SU-DHL-6 (cell line): Measurements from ENCODE around the gene MRRF.

Experiments used
- H2AFZ ChIP-seq: fragments of 200-600 bp; sonication (generic); 2 replicates; pipeline ENCODE4 v1.6.1; 2014; ENCODE audit warnings: low read depth, mild to moderate bottlenecking, moderate library complexity, mixed read lengths, antibody characterized with exemption, low read length; ENCODE audit not compliant: severe bottlenecking
- H3F3A ChIP-seq: fragments of 200-600 bp; shearing (Covaris generic); 2 replicates; pipeline ENCODE4 v1.6.0; 2016; ENCODE audit warnings: antibody characterized with exemption, mild to moderate bottlenecking; ENCODE audit not compliant: insufficient read depth
- H3K27ac ChIP-seq: fragments of 200-600 bp; sonication (generic); 2 replicates; pipeline ENCODE4 v1.5.1; 2016; ENCODE audit warnings: low read depth, mild to moderate bottlenecking, low read length, moderate library complexity, mixed read lengths
- H3K27me3 ChIP-seq: fragments of 200-600 bp; sonication (generic), shearing (Covaris generic); 2 replicates; pipeline ENCODE4 v1.6.0; 2014; ENCODE audit warnings: mild to moderate bottlenecking, low read length
- H3K36me3 ChIP-seq: fragments of 200-600 bp; sonication (generic); 2 replicates; pipeline ENCODE4 v1.6.1; 2014; ENCODE audit warnings: mild to moderate bottlenecking, low read length, mixed read lengths
- H3K4me2 ChIP-seq: fragments of 300-600, 200-600 bp; shearing (Covaris generic), sonication (generic); 2 replicates; pipeline ENCODE4 v1.6.0; 2014; ENCODE audit warnings: low read length, low read depth, mild to moderate bottlenecking; ENCODE audit not compliant: poor library complexity, severe bottlenecking
- H3K4me3 ChIP-seq: fragments of 200-600 bp; sonication (generic); 2 replicates; pipeline ENCODE4 v1.5.1; 2014; ENCODE audit warnings: antibody characterized with exemption, low read length, mild to moderate bottlenecking, mixed read lengths; ENCODE audit not compliant: insufficient read depth, poor library complexity, severe bottlenecking
- H3K79me2 ChIP-seq: fragments of 200-600 bp; sonication (generic); 2 replicates; pipeline ENCODE4 v1.6.1; 2014; ENCODE audit warnings: mild to moderate bottlenecking, low read length, moderate library complexity; ENCODE audit not compliant: insufficient read depth
- H3K9ac ChIP-seq: fragments of 200-600 bp; sonication (generic); 2 replicates; pipeline ENCODE4 v1.7.0; 2014; ENCODE audit warnings: mild to moderate bottlenecking, low read length
- H3K9me2 ChIP-seq: fragments of 200-600 bp; sonication (generic); replicated peaks from 2 replicates; pipeline ENCODE4 v1.6.1; 2014; ENCODE audit warnings: low read length; ENCODE audit not compliant: insufficient read depth
- H3K9me3 ChIP-seq: fragments of 200-600 bp; sonication (generic); 2 replicates; pipeline ENCODE4 v1.6.1; 2014; ENCODE audit warnings: low read length, mixed read lengths; ENCODE audit not compliant: insufficient read depth
- H4K20me1 ChIP-seq: fragments of 200-600 bp; sonication (generic); 2 replicates; pipeline ENCODE4 v1.6.1; 2014; ENCODE audit warnings: low read depth, mild to moderate bottlenecking, antibody characterized with exemption, low read length, moderate library complexity, mixed read lengths
- EZH2phosphoT487 ChIP-seq: fragments of 200-600 bp; sonication (generic), shearing (Covaris generic); conservative IDR thresholded peaks from 2 replicates; pipeline ENCODE4 v1.6.1; 2018; ENCODE audit warnings: mild to moderate bottlenecking, antibody characterized with exemption, low read length, moderate library complexity, mixed read lengths
- TF ChIP-seq, protein P1 (sequence below): fragments of 200-600 bp; sonication (generic); IDR thresholded peaks from one replicate; pipeline ENCODE4 v1.5.1; 2017; ENCODE audit warnings: antibody characterized with exemption, mild to moderate bottlenecking, low read length, moderate library complexity; ENCODE audit not compliant: insufficient read depth, poor library complexity, severe bottlenecking

The MRRF gene

DNA sequence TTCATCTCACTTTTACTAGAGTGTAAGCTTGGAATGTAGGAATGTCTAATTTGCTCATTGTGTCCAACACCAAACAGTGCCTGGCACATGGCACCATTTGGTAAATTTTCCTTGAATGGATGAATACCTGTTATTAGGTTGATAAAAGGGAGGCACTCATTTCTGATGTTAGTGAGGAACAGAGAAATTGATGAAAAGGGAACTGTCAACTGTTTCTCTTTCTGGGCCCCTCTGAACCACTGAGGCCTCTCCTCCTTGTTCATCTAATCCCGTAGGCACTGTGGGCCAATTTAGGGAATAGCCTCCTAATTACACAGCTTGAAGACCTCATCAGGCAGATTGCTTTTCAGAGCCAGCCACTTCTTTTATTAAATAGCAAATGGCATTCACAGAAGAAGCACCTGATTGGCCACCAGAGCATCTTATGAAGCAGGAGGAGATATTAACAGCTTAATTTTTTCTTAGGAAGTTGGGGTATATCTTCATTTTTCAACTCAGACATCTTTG lies 22.6 kb downstream of the MRRF start:
- Histone ChIP-seq H2AFZ (no peak overlapping the region), H3K36me3 (peaks cover 24% of the 10 kb centered on the region), H4K20me1 (no peaks in the 10 kb centered on the region), H3K9ac (no peak overlapping the region), H3K9me2 (no peaks in the 10 kb centered on the region), H3K27me3 (no peaks in the 10 kb centered on the region), H3K4me2 (no peak overlapping the region), H3K9me3 (no peaks in the 10 kb centered on the region), H3K79me2 (0 out of 2 replicates have a peak, but pooled peaks cover 3% of the 10 kb centered on the region), H3K27ac (no peak overlapping the region), H3F3A (no peaks in the 10 kb centered on the region; the same call in 1 of the 2 replicates), H3K4me3 (no peak overlapping the region)
- TF ChIP-seq EZH2phosphoT487 = no peak
- TF ChIP-seq, protein P1, sequence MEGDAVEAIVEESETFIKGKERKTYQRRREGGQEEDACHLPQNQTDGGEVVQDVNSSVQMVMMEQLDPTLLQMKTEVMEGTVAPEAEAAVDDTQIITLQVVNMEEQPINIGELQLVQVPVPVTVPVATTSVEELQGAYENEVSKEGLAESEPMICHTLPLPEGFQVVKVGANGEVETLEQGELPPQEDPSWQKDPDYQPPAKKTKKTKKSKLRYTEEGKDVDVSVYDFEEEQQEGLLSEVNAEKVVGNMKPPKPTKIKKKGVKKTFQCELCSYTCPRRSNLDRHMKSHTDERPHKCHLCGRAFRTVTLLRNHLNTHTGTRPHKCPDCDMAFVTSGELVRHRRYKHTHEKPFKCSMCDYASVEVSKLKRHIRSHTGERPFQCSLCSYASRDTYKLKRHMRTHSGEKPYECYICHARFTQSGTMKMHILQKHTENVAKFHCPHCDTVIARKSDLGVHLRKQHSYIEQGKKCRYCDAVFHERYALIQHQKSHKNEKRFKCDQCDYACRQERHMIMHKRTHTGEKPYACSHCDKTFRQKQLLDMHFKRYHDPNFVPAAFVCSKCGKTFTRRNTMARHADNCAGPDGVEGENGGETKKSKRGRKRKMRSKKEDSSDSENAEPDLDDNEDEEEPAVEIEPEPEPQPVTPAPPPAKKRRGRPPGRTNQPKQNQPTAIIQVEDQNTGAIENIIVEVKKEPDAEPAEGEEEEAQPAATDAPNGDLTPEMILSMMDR = no peak

- H3K27ac ChIP-seq = no peak overlapping the region
- no peaks in the 10 kb centered on the region; the same call in 1 of the 2 replicates for H3F3A ChIP-seq
- no peaks in the 10 kb centered on the region for H3K9me2 ChIP-seq
- TF ChIP-seq EZH2phosphoT487 = no peak
- TF ChIP-seq, protein P1 = no peak
- H3K4me2 ChIP-seq = no peak overlapping the region
- peaks cover 32% of the 10 kb centered on the region for H3K36me3 ChIP-seq
- H3K4me3 ChIP-seq = no peak overlapping the region
- no peaks in the 10 kb centered on the region for H4K20me1 ChIP-seq
- no peaks in the 10 kb centered on the region for H3K79me2 ChIP-seq
- H3K9ac ChIP-seq = no peak overlapping the region
- no peaks in the 10 kb centered on the region for H3K27me3 ChIP-seq
- H2AFZ ChIP-seq = no peak overlapping the region
- H3K9me3 ChIP-seq = no peaks in the 10 kb centered on the region
These were observed 26.8 kb downstream of the MRRF start for GRCh38 chr9:122291458-122291857.

GRCh38 chr9:122294531-122294930 lies 29.8 kb downstream of the MRRF start:
- H3K27me3 ChIP-seq = no peaks in the 10 kb centered on the region
- H2AFZ ChIP-seq = no peak overlapping the region
- no peaks in the 10 kb centered on the region for H3K9me2 ChIP-seq
- H3K9me3 ChIP-seq = no peaks in the 10 kb centered on the region
- H3K4me2 ChIP-seq = no peak overlapping the region
- H3K4me3 ChIP-seq = no peak overlapping the region
- H4K20me1 ChIP-seq = no peaks in the 10 kb centered on the region
- TF ChIP-seq EZH2phosphoT487 = no peak
- TF ChIP-seq, protein P1 = no peak
- H3K27ac ChIP-seq = no peak overlapping the region
- H3K36me3 ChIP-seq = peaks cover 19% of the 10 kb centered on the region
- no peak overlapping the region for H3K9ac ChIP-seq
- H3F3A ChIP-seq = no peaks in the 10 kb centered on the region
- no peaks in the 10 kb centered on the region for H3K79me2 ChIP-seq
